Lower leg skin (tissue), 4 donors: ENCODE results near the gene PLOD1. TPM values are rescaled to one million over a fixed set of nuclear protein-coding genes. Genes with fewer than 3 reads are reported as not detected.

ENCODE experiments used
- DNase-seq, 2 donors: peaks; one replicate each; pipeline ENCODE4 v3.0.0-alpha.2; 2019; ENCODE audit warnings: low spot score in 2 of 2
- H3K4me3 ChIP-seq: fragments of 200-600 bp; sonication (generic); 2 replicates; pipeline ENCODE4 v1.5.1; 2017; ENCODE audit warnings: mild to moderate bottlenecking, low read depth; ENCODE audit not compliant: poor library complexity, severe bottlenecking
- POLR2A ChIP-seq, 2 donors: fragments of 450-650 bp; IDR thresholded peaks; one replicate each; pipeline ENCODE4 v1.6.1; 2016 to 2017; ENCODE audit warnings: antibody characterized with exemption in 2 of 2, mild to moderate bottlenecking in 1 of 2, moderate library complexity in 1 of 2
- WGBS, 2 donors: methylation state at CpG; one replicate each; pipeline ENCODE4 v1.1.5; 2018; 5-methylcytosine and 5-hydroxymethylcytosine counted together
- intact Hi-C: fragments of 100-400 bp; cut with DNase I; formaldehyde crosslinking; loops from one replicate; pipeline ENCODE4 v1.15.0; 2023; ENCODE audit warnings: low total_unique reads
- total RNA-seq, 4 donors: library from RNA; depleted of rRNA; stranded (reverse); fragments of >200 nt; gene quantifications; one replicate each; pipeline ENCODE4 v1.1.0, GENCODE V29; 2016
- TF ChIP-seq, protein P1 (sequence below), 3 donors: fragments of 450-650 bp; IDR thresholded peaks; one replicate each; pipeline ENCODE4 v1.5.1; 2016; ENCODE audit warnings: antibody characterized with exemption in 3 of 3, mild to moderate bottlenecking in 3 of 3, moderate library complexity in 2 of 3

The PLOD1 gene
- total RNA-seq, 4 donors from 2014 or later, result 26.5 to 54.0 (median 41.3) TPM

- 88 to 95% methylated on average over 6 of the region's 6 CpGs for WGBS, 2 donors
- no peak overlapping the region for H3K4me3 ChIP-seq
- no peak for TF ChIP-seq POLR2A (IDR thresholded peaks at IDR 0.05)
- TF ChIP-seq, protein P1, sequence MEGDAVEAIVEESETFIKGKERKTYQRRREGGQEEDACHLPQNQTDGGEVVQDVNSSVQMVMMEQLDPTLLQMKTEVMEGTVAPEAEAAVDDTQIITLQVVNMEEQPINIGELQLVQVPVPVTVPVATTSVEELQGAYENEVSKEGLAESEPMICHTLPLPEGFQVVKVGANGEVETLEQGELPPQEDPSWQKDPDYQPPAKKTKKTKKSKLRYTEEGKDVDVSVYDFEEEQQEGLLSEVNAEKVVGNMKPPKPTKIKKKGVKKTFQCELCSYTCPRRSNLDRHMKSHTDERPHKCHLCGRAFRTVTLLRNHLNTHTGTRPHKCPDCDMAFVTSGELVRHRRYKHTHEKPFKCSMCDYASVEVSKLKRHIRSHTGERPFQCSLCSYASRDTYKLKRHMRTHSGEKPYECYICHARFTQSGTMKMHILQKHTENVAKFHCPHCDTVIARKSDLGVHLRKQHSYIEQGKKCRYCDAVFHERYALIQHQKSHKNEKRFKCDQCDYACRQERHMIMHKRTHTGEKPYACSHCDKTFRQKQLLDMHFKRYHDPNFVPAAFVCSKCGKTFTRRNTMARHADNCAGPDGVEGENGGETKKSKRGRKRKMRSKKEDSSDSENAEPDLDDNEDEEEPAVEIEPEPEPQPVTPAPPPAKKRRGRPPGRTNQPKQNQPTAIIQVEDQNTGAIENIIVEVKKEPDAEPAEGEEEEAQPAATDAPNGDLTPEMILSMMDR (IDR thresholded peaks at IDR 0.05), result no peak
- intact Hi-C loops, result no loop called here
- no peak for DNase-seq
Observed at GRCh38 chr1:11948822-11949458, 14.4 kb downstream of the PLOD1 start.

DNA sequence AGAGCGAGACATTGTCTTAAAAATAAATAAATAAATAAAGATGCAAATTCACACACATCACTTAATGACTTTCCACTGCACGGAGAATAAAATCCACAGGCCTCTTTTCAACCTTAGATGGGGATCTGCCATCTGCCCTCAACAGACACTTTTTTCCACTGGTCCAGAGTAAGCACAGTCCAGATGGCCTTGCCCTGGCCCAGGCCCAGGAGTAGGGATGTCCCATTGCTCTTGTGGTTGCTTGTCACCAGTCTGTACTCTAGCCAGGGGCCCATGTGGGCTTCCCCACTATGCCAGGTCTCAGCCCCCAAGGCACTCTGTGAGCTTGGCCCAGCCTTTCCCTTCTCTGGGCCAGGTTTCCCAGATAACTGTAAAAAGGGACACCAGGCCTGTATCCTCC is 17.4 kb downstream of the PLOD1 start:
- no peak for DNase-seq
- intact Hi-C loops, result no loop called here
- no peak overlapping the region for H3K4me3 ChIP-seq
- TF ChIP-seq, protein P1 (IDR thresholded peaks at IDR 0.05), result no peak
- no peak for TF ChIP-seq POLR2A (IDR thresholded peaks at IDR 0.05)
- 90 to 98% methylated on average over 2 of the region's 2 CpGs for WGBS, 2 donors

- WGBS, 2 donors, result 61 to 96% methylated on average over 11 of the region's 11 CpGs
- intact Hi-C loops, result no loop called here
Observed at GRCh38 chr1:11952455-11953109, 18.1 kb downstream of the PLOD1 start.

GRCh38 chr1:11955221-11955620 is 20.7 kb downstream of the PLOD1 start:
- no peak for DNase-seq
- TF ChIP-seq POLR2A (IDR thresholded peaks at IDR 0.05), result no peak
- TF ChIP-seq, protein P1 (IDR thresholded peaks at IDR 0.05), result no peak
- intact Hi-C loops, result no loop called here
- no peak overlapping the region for H3K4me3 ChIP-seq
- WGBS, 2 donors, result 89 to 92% methylated on average over 6 of the region's 6 CpGs

More at GRCh38 chr1:11952455-11953109, 18.1 kb downstream of the PLOD1 start:
- no peak overlapping the region for H3K4me3 ChIP-seq
- DNase-seq, result no peak
- TF ChIP-seq, protein P1 (IDR thresholded peaks at IDR 0.05), result no peak
- no peak for TF ChIP-seq POLR2A (IDR thresholded peaks at IDR 0.05)

- DNase-seq, result no peak
- WGBS, 2 donors, result 88 to 91% methylated on average over 5 of the region's 5 CpGs
- TF ChIP-seq, protein P1 (IDR thresholded peaks at IDR 0.05), result no peak
- TF ChIP-seq POLR2A (IDR thresholded peaks at IDR 0.05), result no peak
- intact Hi-C loops, result no loop called here
- no peak overlapping the region for H3K4me3 ChIP-seq
Observed at GRCh38 chr1:11957398-11957797, 22.9 kb downstream of the PLOD1 start.
